HG02798 (cell line): Measurements from ENCODE around the gene HSPG2.

Source experiments
- ATAC-seq: cut with Tn5 transposase; IDR thresholded peaks from one replicate; pipeline ENCODE4 v1.9.1; 2021; ENCODE audit warnings: mild to moderate bottlenecking; ENCODE audit not compliant: unreplicated experiment, poor library complexity

HSPG2 gene

GRCh38 chr1:21902026-21903012, 34.8 kb downstream of the HSPG2 start:
- no peak for ATAC-seq

DNA sequence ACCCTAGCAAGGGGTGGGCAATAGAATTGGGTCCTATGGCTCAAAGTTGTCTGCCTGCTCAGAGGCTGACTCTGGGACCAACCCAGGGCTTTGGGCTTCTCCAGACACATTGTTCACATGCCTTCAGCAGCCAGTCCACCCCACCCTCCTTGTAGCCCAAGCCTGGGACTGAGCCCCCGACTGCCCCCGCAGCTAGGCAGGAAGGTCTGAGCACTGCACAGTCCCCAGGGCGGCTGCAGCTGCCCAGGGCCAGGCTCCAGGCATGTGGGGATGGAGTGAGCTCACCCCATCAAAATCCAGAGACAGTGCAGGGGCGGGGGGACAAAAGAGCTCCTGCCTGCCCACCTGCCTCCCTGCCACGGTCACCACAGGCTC, 35.6 kb downstream of the HSPG2 start:
- ATAC-seq, result no peak

DNA sequence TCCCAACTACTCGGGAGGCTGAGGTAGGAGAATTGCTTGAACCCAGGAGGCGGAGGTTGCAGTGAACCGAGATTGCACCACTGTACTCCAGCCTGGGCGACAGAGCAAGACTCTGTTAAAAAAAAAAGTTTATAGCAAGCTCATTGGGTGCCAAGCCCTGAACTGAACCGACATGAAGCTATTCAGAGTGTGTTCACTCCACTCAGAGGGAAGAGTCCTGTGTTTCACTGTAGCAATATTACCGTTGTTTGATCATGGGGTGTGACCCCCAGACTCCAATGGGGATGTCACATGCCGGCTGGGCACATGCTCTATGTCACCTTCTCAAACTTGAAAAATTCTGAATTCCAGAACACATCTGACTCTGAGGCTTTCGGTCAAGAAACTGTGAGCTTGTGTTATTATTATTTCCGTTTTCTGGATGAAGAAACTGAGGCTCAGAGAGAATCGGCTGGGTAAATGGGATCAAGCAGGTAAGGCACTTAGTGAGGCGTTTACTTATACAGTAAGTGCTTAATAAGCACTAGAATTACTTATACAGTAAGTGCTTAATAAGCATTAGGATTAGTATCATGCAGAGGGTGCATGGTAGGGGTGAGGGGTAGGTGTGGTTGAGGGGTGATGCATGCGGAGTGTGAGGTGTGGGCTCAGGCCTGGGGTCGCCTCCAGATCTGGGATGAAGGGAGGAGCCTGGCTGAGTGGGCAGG, 36.2 kb downstream of the HSPG2 start:
- no peak for ATAC-seq

- ATAC-seq, result no peak
Observed at GRCh38 chr1:21899987-21900386, 37.1 kb downstream of the HSPG2 start.

- ATAC-seq, result no peak
Observed at GRCh38 chr1:21899267-21899810, 37.8 kb downstream of the HSPG2 start.

- ATAC-seq, result no peak
Observed at GRCh38 chr1:21898326-21899200, 38.5 kb downstream of the HSPG2 start.

GRCh38 chr1:21897844-21898243, 39.3 kb downstream of the HSPG2 start:
- ATAC-seq, result no peak

DNA sequence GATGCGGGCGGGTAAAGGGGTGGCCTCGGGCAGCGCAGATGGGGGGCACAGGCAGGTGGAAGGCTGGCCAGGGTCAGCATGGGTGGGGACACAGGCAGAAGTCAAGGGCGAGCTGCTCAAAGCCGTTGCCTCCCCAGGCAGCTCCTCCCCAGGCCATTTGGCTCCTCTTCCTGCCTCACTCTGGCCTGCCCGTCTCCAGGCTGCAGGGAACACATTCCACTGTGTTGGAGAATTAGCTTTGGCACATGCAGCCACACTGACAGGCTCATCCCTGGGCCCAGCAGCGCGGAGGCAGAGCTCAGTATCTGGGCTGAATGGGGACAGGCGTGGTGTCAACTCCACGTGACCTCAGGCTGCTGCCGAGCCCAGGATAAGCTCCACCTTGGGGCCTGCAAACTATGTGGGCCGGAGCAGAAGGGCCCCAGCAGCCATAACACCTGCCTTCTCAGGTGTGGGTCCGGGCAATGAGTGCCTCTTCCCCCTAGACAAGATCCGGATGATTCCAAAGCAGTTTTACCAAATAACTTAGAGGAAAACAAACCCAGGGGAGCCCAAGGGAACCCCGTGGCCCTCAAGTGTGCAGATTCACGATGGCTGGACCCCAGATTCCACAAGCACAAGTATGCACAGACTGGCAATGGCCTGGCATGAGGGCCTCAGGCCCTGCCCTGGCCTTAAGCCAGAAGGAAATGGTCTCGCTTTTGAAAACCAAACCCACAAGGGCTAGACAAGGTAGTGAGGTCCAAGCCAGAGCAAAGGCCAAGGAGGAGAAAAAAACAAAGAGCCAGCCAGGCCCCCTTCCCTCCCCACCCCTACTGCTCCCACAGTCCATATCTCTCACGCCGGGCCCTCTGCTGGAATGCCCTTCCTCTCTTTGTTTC, 40.2 kb downstream of the HSPG2 start:
- ATAC-seq, result no peak

GRCh38 chr1:21896026-21896425, 41.1 kb downstream of the HSPG2 start:
- no peak for ATAC-seq

- no peak for ATAC-seq
Observed at GRCh38 chr1:21894034-21894881, 42.9 kb downstream of the HSPG2 start.

DNA sequence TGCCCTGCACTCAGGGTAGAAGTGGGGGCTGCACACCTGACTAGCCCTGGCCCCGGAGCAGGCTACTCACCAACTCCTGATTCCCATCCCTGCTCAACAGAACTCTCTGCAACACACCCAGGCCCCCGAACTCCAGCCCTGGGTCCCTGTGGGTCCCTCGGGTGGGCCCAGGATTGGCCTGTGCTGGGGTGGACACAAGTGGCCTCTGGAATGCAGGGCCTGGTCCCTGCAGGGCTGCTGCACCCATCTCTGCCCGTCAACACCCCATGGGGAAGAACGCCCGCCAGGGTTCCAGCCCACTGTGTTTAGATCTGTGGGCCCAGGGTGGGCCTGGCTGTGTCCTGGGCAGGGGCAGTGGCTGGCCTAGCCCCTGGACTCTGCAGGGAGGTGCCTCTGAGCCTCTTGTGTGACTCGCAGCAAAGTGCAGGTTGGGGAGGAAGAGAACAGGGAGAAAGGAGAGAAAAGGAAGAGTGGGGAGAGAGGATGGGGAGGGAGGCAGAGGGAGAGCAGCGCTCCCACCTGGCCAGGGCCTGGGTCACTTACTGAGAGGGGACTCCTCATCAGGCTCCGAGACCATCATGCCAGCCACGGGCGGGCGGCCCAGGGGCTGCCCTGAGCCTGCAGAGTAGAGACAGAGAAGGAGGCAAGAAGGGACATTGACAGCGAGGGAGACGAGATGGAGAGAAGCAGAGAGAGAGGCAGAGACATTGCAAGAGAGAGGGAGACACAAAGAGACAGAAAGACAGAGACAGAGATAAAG, 43.9 kb downstream of the HSPG2 start:
- ATAC-seq, result no peak

DNA sequence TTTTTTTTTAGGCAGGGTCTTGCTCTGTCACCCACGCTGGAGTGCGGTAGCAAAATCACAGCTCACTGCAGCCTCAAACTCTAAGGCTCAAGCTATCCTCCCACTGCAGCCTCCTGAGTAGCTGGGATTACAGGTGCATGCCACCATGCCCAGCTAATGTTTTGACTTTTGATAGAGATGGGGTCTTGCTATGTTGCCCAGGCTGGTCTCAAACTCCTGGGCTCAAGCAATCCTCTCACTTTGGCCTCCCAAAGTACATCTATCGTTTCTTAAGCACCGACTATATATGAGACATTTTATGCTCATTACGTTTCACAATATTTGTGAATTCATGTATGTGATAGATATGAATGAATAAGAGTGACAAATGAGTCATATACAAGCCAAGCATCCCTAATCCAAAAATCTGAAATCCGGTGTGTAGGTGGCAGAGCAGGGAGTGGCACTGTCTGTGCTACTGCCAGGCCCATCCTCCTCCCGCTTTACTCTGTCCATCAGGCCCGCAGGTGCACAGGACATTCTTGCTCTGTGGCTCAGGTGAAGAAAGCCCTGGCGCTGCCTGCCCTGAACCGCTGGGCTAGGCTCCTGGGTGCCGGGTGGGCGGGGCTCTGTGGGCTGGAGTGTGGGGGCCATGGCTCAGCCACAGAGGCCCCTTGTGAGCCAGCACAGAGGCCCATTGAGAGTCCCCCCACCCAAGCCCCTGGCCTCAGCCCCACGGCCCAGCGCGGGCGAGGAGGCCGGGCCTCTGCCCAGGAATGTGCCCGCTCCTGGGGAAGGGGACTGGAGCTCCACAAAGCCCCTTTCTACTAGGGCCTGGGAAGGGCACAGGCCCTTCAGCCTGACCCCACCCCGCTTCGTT, 45.3 kb downstream of the HSPG2 start:
- no peak for ATAC-seq

DNA sequence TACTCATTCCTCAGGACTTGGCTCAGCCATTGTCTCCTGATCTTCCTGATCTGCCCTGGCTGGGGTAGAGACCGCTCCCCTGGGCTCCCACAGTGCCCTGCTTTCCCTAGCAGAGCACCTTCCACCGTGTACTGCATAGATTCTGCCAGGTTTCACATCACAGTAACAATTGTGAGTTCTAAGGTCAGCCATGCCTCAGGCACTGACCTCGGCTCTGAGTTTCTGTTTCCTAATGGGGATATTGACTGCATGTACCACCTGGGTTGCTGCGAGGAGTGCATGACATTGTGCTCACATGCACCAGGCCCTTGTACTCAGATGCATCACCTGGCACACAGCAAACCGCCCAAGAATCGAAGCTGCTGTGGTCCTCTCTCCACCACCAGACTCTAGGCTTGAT, 46.0 kb downstream of the HSPG2 start:
- no peak for ATAC-seq

- no peak for ATAC-seq
Observed at GRCh38 chr1:21888500-21888899, 48.6 kb downstream of the HSPG2 start.

GRCh38 chr1:21887796-21888195, 49.3 kb downstream of the HSPG2 start:
- no peak for ATAC-seq

DNA sequence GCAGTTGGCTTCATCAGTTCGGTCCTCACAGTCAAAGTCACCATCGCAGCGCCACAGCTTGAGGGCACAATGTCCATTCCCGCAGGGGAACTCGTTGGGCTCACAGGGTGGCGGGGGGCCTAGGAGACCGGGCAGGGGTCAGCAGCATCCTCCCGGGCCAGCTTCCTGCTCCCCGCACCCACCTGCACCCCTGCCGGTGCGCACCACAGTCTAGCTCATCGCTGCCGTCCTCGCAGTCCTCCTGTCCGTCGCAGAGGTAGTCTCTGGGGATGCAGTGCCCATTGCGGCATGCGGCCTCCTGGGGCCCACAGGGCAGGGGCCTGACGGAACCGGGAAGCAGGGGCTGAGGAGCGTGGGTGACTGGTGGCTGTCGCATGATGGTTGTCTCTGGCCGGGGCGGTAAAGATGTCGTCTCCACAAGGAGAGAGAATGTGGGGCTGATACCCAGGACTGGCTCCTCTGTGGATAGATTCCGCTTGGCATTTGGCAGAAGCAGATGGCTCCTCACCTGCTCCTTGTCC, 49.8 kb downstream of the HSPG2 start:
- ATAC-seq, result no peak
